K562 (cell line): Measurements from ENCODE around the gene WFIKKN1. TPM values are rescaled to one million over a fixed set of nuclear protein-coding genes. Genes with fewer than 3 reads are reported as not detected.

Experiments
- ATF7 ChIP-seq: fragments of 450-650 bp; IDR thresholded peaks from 2 replicates; pipeline ENCODE4 v1.7.1; 2014; ENCODE audit warnings: mild to moderate bottlenecking, moderate library complexity
- CBFB ChIP-seq: sonication (generic); formaldehyde crosslinking; IDR thresholded peaks from 2 replicates; pipeline ENCODE4 v1.4.0; 2020; ENCODE audit warnings: mild to moderate bottlenecking, missing genetic modification reagents
- CHD1 ChIP-seq: fragments of 200-600 bp; sonication (generic); IDR thresholded peaks from one replicate; pipeline ENCODE4 v1.6.1; 2012; ENCODE audit warnings: mild to moderate bottlenecking, moderate library complexity, low read length, inconsistent platforms
- CREB1 ChIP-seq, 2 experiments: sonication (generic) in 1 of 2; formaldehyde crosslinking in 1 of 2; IDR thresholded peaks; 2 replicates each; pipeline versions ENCODE4 v1.6.1 to v1.8.0; 2012 to 2022; ENCODE audit warnings: inconsistent platforms in 1 of 2, mild to moderate bottlenecking in 1 of 2, missing genetic modification reagents in 1 of 2, moderate library complexity in 1 of 2
- MCM5 ChIP-seq: fragments of 450-650 bp; IDR thresholded peaks from 2 replicates; pipeline ENCODE4 v1.6.1; 2016; ENCODE audit warnings: low read depth
- MTA3 ChIP-seq: fragments of 450-650 bp; formaldehyde crosslinking; IDR thresholded peaks from 2 replicates; pipeline ENCODE4 v1.6.1; 2017; ENCODE audit warnings: mild to moderate bottlenecking, borderline replicate concordance
- POLR2B ChIP-seq: fragments of 450-650 bp; IDR thresholded peaks from 2 replicates; pipeline ENCODE4 v1.6.1; 2018; ENCODE audit warnings: low read depth; ENCODE audit not compliant: partially characterized antibody
- SPI1 ChIP-seq: IDR thresholded peaks from 2 replicates; pipeline ENCODE4 v1.6.1; 2011; ENCODE audit warnings: low read depth, low read length, control low read depth, borderline replicate concordance
- TSHZ1 ChIP-seq: fragments of 250-450 bp; sonication (Bioruptor Pico); IDR thresholded peaks from 2 replicates; pipeline ENCODE4 v1.4.0; 2020; ENCODE audit warnings: mild to moderate bottlenecking, moderate library complexity
- ZKSCAN8 ChIP-seq: fragments of 200-800 bp; sonication (Bioruptor generic); IDR thresholded peaks from 2 replicates; pipeline ENCODE4 v1.6.1; 2016; ENCODE audit warnings: missing genetic modification characterization, missing compliant biosample characterization
- ZNF347 ChIP-seq: fragments of 450-650 bp; formaldehyde crosslinking; IDR thresholded peaks from 2 replicates; pipeline ENCODE4 v1.4.0; 2020; ENCODE audit warnings: low read depth, mild to moderate bottlenecking, moderate library complexity
- ZNF583 ChIP-seq: fragments of 250-450 bp; sonication (Bioruptor Pico); IDR thresholded peaks from 2 replicates; pipeline ENCODE4 v1.4.0; 2020
- ZNF644 ChIP-seq: fragments of 200-800 bp; sonication (Bioruptor generic); IDR thresholded peaks from 2 replicates; pipeline ENCODE4 v1.6.1; 2016; ENCODE audit warnings: low read depth, missing genetic modification characterization, missing compliant biosample characterization
- polyA plus RNA-seq, 8 experiments: library from polyadenylated mRNA; depleted of rRNA in 4 of 8; stranded (reverse) in 5 of 8; unstranded in 3 of 8; fragments of >200 nt; fragmentation: Nextera tagmentation in 2 of 8; fragmentation: Illumina TruSeq in 1 of 8; extraction: Ambion mirVana in 2 of 8; extraction: Trizol in 1 of 8; gene quantifications; 2 replicates each; pipeline versions ENCODE4 v1.2.1 to v1.2.3, GENCODE V29; 2011 to 2014; ENCODE audit warnings: inconsistent platforms in 1 of 8, missing spikeins in 1 of 8
- total RNA-seq, 7 experiments: library from RNA; depleted of rRNA in 6 of 7; stranded (reverse); fragments of >200 nt in 6 of 7; fragmentation: Illumina TruSeq in 2 of 7; extraction: Trizol in 2 of 7; gene quantifications; 2 replicates each; pipeline versions ENCODE4 v1.2.1 to v1.2.3, GENCODE V29; 2011 to 2021; ENCODE audit warnings: low replicate concordance in 1 of 7
- TF ChIP-seq, protein P1 (sequence below), 2 experiments: fragments of 450-650 bp; conservative IDR thresholded peaks; 2 replicates each; pipeline ENCODE4 v1.6.1; 2017; ENCODE audit warnings: mild to moderate bottlenecking in 2 of 2, moderate library complexity in 2 of 2
- TF ChIP-seq, protein P2 (sequence below): fragments of 450-650 bp; IDR thresholded peaks from 2 replicates; pipeline ENCODE4 v1.6.1; 2016; ENCODE audit warnings: low read depth, mild to moderate bottlenecking, moderate library complexity
- TF ChIP-seq, protein P3 (sequence below): sonication (generic); formaldehyde crosslinking; IDR thresholded peaks from 2 replicates; pipeline ENCODE4 v1.8.0; 2022; ENCODE audit warnings: mild to moderate bottlenecking, missing genetic modification reagents

The WFIKKN1 gene
- total and polyA plus RNA-seq, 9 of the 15 experiments (the other 6 are each of a cell fraction or from before 2014, with no cell fraction given): 0.14 to 1.1 (median 0.50) TPM; not detected in 4

DNA sequence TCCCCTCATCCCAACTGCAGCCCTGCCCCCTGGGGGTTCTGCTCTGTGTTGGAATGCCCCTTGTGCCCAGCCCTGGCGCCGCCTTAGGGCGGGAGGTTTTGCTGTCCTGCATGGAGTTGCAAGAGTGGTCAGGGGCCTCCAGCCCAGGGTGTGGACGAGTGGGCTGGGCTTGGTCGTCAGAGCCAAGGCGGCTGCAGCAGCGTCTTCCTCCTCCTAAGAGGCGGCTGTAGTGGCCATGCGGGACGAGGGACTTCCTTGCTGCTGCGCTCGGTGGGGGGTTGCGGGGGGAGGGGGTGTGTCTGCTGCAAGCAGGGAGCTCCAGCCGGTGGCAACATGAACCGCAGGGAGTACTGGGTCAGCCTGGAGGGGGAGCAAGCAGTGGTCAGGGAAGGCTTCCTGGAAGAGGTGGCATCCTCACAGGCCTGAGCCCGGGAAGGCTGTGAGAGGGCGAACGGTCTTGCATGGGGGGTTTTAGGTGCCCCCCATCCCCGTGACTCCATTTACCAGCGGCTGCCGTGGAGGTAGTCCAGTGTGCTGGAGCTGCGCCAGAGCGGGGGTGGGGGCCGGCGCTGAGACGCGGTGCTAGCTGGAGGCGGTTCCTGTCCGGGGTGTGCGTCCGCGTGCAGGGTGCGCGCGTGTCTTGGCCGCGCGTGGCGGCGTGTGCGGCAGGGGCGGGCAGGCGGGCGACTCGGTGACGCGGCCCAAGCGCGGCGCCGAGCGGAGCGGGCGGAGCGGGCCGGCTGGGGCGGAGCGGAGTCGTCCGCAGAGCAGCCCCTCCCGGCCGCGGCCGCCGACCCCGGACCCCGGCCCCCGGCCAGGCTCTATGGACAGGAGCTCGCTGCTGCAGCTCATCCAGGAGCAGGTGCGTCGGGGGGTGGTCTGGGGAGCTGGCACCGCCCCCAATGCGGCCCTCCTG lies 44.4 kb downstream of the WFIKKN1 start, which contains the start of gene RHBDL1 (continued):
- TF ChIP-seq ZKSCAN8 (CRISPR knock-in tag) (no peak), ZNF583 (CRISPR knock-in tag) (no peak), MCM5 (no peak), CHD1 (peak; percentile 50), CREB1 (IDR thresholded peaks at IDR 0.05) (no peak; the same call in 1 of the 2 replicates), CREB1 (CRISPR knock-in tag; IDR thresholded peaks at IDR 0.05) (0 out of 2 replicates have a peak, but pooled peaks have one; percentile 35), ZNF644 (tag) (no peak), ZNF347 (CRISPR knock-in tag) (no peak), SPI1 (peak; percentile 32), TSHZ1 (CRISPR knock-in tag) (no peak), ATF7 (0 out of 2 replicates have a peak, but pooled peaks have one; percentile 54), MTA3 (peak; percentile 92), CBFB (CRISPR knock-in tag) (no peak), POLR2B (peak; percentile 68)
- TF ChIP-seq, protein P1, sequence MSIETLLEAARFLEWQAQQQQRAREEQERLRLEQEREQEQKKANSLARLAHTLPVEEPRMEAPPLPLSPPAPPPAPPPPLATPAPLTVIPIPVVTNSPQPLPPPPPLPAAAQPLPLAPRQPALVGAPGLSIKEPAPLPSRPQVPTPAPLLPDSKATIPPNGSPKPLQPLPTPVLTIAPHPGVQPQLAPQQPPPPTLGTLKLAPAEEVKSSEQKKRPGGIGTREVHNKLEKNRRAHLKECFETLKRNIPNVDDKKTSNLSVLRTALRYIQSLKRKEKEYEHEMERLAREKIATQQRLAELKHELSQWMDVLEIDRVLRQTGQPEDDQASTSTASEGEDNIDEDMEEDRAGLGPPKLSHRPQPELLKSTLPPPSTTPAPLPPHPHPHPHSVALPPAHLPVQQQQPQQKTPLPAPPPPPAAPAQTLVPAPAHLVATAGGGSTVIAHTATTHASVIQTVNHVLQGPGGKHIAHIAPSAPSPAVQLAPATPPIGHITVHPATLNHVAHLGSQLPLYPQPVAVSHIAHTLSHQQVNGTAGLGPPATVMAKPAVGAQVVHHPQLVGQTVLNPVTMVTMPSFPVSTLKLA (conservative IDR thresholded peaks at IDR 0.05): peak; percentile 73 to 85
- TF ChIP-seq, protein P2, sequence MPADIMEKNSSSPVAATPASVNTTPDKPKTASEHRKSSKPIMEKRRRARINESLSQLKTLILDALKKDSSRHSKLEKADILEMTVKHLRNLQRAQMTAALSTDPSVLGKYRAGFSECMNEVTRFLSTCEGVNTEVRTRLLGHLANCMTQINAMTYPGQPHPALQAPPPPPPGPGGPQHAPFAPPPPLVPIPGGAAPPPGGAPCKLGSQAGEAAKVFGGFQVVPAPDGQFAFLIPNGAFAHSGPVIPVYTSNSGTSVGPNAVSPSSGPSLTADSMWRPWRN: peak; percentile 58; the same call in 1 of the 2 replicates
- TF ChIP-seq, protein P3, sequence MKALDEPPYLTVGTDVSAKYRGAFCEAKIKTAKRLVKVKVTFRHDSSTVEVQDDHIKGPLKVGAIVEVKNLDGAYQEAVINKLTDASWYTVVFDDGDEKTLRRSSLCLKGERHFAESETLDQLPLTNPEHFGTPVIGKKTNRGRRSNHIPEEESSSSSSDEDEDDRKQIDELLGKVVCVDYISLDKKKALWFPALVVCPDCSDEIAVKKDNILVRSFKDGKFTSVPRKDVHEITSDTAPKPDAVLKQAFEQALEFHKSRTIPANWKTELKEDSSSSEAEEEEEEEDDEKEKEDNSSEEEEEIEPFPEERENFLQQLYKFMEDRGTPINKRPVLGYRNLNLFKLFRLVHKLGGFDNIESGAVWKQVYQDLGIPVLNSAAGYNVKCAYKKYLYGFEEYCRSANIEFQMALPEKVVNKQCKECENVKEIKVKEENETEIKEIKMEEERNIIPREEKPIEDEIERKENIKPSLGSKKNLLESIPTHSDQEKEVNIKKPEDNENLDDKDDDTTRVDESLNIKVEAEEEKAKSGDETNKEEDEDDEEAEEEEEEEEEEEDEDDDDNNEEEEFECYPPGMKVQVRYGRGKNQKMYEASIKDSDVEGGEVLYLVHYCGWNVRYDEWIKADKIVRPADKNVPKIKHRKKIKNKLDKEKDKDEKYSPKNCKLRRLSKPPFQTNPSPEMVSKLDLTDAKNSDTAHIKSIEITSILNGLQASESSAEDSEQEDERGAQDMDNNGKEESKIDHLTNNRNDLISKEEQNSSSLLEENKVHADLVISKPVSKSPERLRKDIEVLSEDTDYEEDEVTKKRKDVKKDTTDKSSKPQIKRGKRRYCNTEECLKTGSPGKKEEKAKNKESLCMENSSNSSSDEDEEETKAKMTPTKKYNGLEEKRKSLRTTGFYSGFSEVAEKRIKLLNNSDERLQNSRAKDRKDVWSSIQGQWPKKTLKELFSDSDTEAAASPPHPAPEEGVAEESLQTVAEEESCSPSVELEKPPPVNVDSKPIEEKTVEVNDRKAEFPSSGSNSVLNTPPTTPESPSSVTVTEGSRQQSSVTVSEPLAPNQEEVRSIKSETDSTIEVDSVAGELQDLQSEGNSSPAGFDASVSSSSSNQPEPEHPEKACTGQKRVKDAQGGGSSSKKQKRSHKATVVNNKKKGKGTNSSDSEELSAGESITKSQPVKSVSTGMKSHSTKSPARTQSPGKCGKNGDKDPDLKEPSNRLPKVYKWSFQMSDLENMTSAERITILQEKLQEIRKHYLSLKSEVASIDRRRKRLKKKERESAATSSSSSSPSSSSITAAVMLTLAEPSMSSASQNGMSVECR: peak; percentile 79
